ENCODE results near the gene KCNK10.

The KCNK10 gene

GRCh38 chr14:88311780-88312179 lies 11.3 kb downstream of the KCNK10 start:
- H3K9ac ChIP-seq (ENCODE audit: low read length), result no peak overlapping the region
- H3K4me2 ChIP-seq (ENCODE audit: low read depth, low read length, poor library complexity, severe bottlenecking), result no peak overlapping the region
- H4K20me1 ChIP-seq (ENCODE audit: low read depth, low read length), result no peaks in the 10 kb centered on the region
- TF ChIP-seq CTCF (IDR thresholded peaks at IDR 0.05; ENCODE audit: insufficient read depth, low read length, poor library complexity, severe bottlenecking) (no peak), EZH2phosphoT487 (conservative IDR thresholded peaks at IDR 0.05; ENCODE audit: low read length) (no peak)
- H3K36me3 ChIP-seq (ENCODE audit: low read length), result no peaks in the 10 kb centered on the region
- H3K4me3 ChIP-seq (ENCODE audit: insufficient read depth, low read length, poor library complexity, severe bottlenecking), result no peak overlapping the region
- H3F3A ChIP-seq (ENCODE audit: insufficient read depth), result no peaks in the 10 kb centered on the region
- H3K79me2 ChIP-seq (ENCODE audit: insufficient read depth, low read length), result no peaks in the 10 kb centered on the region
- H3K27ac ChIP-seq (ENCODE audit: low read depth, low read length), result no peak overlapping the region
- no peaks in the 10 kb centered on the region for H3K9me3 ChIP-seq (ENCODE audit: insufficient read depth, low read length)
- no peak overlapping the region for H2AFZ ChIP-seq (ENCODE audit: low read depth, low read length, severe bottlenecking)
- H3K9me2 ChIP-seq (replicated peaks; ENCODE audit: insufficient read depth, low read length), result no peaks in the 10 kb centered on the region
- no peaks in the 10 kb centered on the region for H3K27me3 ChIP-seq (ENCODE audit: low read length)

- H3K4me2 ChIP-seq (ENCODE audit: low read depth, low read length, poor library complexity, severe bottlenecking), result no peak overlapping the region
- no peaks in the 10 kb centered on the region for H3K27me3 ChIP-seq (ENCODE audit: low read length)
- H3K4me3 ChIP-seq (ENCODE audit: insufficient read depth, low read length, poor library complexity, severe bottlenecking), result no peak overlapping the region
- H3K27ac ChIP-seq (ENCODE audit: low read depth, low read length), result no peak overlapping the region
- no peak overlapping the region for H3K9ac ChIP-seq (ENCODE audit: low read length)
- H3F3A ChIP-seq (ENCODE audit: insufficient read depth), result no peaks in the 10 kb centered on the region
- H3K9me3 ChIP-seq (ENCODE audit: insufficient read depth, low read length), result no peaks in the 10 kb centered on the region
- H3K9me2 ChIP-seq (replicated peaks; ENCODE audit: insufficient read depth, low read length), result no peaks in the 10 kb centered on the region
- no peak overlapping the region for H2AFZ ChIP-seq (ENCODE audit: low read depth, low read length, severe bottlenecking)
- H4K20me1 ChIP-seq (ENCODE audit: low read depth, low read length), result no peaks in the 10 kb centered on the region
- H3K36me3 ChIP-seq (ENCODE audit: low read length), result no peaks in the 10 kb centered on the region
- no peaks in the 10 kb centered on the region for H3K79me2 ChIP-seq (ENCODE audit: insufficient read depth, low read length)
- TF ChIP-seq CTCF (IDR thresholded peaks at IDR 0.05; ENCODE audit: insufficient read depth, low read length, poor library complexity, severe bottlenecking) (no peak), EZH2phosphoT487 (conservative IDR thresholded peaks at IDR 0.05; ENCODE audit: low read length) (no peak)
Measured at GRCh38 chr14:88310449-88310848, 12.6 kb downstream of the KCNK10 start.

GRCh38 chr14:88310021-88310420 lies 13.0 kb downstream of the KCNK10 start:
- Histone ChIP-seq H3K9me2 (replicated peaks; ENCODE audit: insufficient read depth, low read length) (no peaks in the 10 kb centered on the region), H4K20me1 (ENCODE audit: low read depth, low read length) (no peaks in the 10 kb centered on the region), H3K36me3 (ENCODE audit: low read length) (no peaks in the 10 kb centered on the region), H3K27me3 (ENCODE audit: low read length) (no peaks in the 10 kb centered on the region), H3K9ac (ENCODE audit: low read length) (no peak overlapping the region), H3K4me3 (ENCODE audit: insufficient read depth, low read length, poor library complexity, severe bottlenecking) (no peak overlapping the region), H3F3A (ENCODE audit: insufficient read depth) (no peaks in the 10 kb centered on the region), H3K4me2 (ENCODE audit: low read depth, low read length, poor library complexity, severe bottlenecking) (no peak overlapping the region), H2AFZ (ENCODE audit: low read depth, low read length, severe bottlenecking) (no peak overlapping the region), H3K9me3 (ENCODE audit: insufficient read depth, low read length) (no peaks in the 10 kb centered on the region), H3K79me2 (ENCODE audit: insufficient read depth, low read length) (no peaks in the 10 kb centered on the region), H3K27ac (ENCODE audit: low read depth, low read length) (no peak overlapping the region)
- no peak for TF ChIP-seq EZH2phosphoT487 (conservative IDR thresholded peaks at IDR 0.05; ENCODE audit: low read length)
- TF ChIP-seq CTCF (IDR thresholded peaks at IDR 0.05; ENCODE audit: insufficient read depth, low read length, poor library complexity, severe bottlenecking), result no peak
